Hepatocyte (in vitro differentiated cells): ENCODE measurements around the gene EVA1A.

Experiments
- CTCF ChIP-seq: fragments of 200-600 bp; sonication (generic); IDR thresholded peaks from 2 replicates; pipeline ENCODE4 v1.5.1; 2016; ENCODE audit warnings: antibody characterized with exemption, mild to moderate bottlenecking; ENCODE audit not compliant: poor library complexity
- EZH2 ChIP-seq: fragments of 200-600 bp; sonication (generic); IDR thresholded peaks from 2 replicates; pipeline ENCODE4 v1.6.1; 2016; ENCODE audit warnings: antibody characterized with exemption, mild to moderate bottlenecking, borderline replicate concordance
- EZH2phosphoT487 ChIP-seq: fragments of 200-600 bp; sonication (generic); IDR thresholded peaks from one replicate; pipeline ENCODE4 v1.6.1; 2018; ENCODE audit warnings: antibody characterized with exemption, mild to moderate bottlenecking, low read depth, moderate library complexity; ENCODE audit not compliant: unreplicated experiment, severe bottlenecking

DNA sequence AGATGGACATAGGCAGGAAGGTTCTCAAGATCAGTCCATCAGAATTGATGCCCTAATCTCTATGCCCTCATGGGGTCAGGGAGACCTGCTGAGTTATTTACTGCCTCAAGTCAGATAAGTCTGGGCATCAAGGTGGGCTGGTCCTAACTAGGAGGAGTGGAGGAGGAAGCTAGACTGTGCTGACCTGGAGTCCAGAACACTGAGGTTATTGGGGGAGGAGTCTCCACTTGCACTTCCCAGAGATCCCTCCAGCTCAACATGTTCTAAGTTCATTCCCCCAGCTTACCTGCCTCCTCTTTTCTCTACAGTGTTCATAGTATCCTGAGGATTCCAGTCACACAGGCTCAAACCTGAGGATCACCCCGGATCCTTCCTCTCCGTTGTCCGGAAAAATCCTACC is 19.3 kb downstream of the EVA1A start:
- TF ChIP-seq CTCF (no peak), EZH2 (no peak), EZH2phosphoT487 (no peak)
